Measurements from ENCODE around the gene GID4. TPM values are rescaled to one million over a fixed set of nuclear protein-coding genes. Genes with fewer than 3 reads are reported as not detected.
A peak's percentile ranks its signal among the peaks of the same experiment; 100 is the strongest.

The GID4 gene
- total and polyA plus RNA-seq, 9 of the 15 experiments (the other 6 are each of a cell fraction or from before 2014, with no cell fraction given): 1.2 to 6.4 (median 3.7) TPM

GRCh38 chr17:17999364-18000029, 39.7 kb upstream of the GID4 start:
- FAIRE-seq: no peak
- Histone ChIP-seq H3K4me1 (replicated peaks in 1 of 2; ENCODE audit: control insufficient read depth in 2 of 2, insufficient read depth in 2 of 2, low read length in 2 of 2) (peaks cover 0 to 11% of the 10 kb centered on the region in 2 experiments; a peak in 3 of 5 replicates), H2AFZ (ENCODE audit: low read depth, low read length) (no peak overlapping the region), H3K79me2 (ENCODE audit: control insufficient read depth, insufficient read depth, low read length) (no peaks in the 10 kb centered on the region), H4K20me1 (replicated peaks; ENCODE audit: control insufficient read depth, insufficient read depth, low read length) (no peaks in the 10 kb centered on the region), H3K9me3 (replicated peaks; ENCODE audit: control insufficient read depth, insufficient read depth, low read depth, low read length) (no peaks in the 10 kb centered on the region), H3K9ac (ENCODE audit: insufficient read depth in 1 of 2, low read depth in 2 of 2, low read length in 2 of 2) (peak overlapping the region in 1 of 2 experiments; percentile 26; a peak in 1 of 4 replicates), H3K27ac (ENCODE audit: extremely low read depth, low read depth, low read length) (no peak overlapping the region), H3K4me2 (ENCODE audit: insufficient read depth, low read length) (no peak overlapping the region), H3K4me3 (no peak overlapping the region), H3K9me1 (ENCODE audit: control insufficient read depth, insufficient read depth, low read length) (no peaks in the 10 kb centered on the region), H3K27me3 (ENCODE audit: control insufficient read depth in 2 of 2, insufficient read depth in 2 of 2, low read length in 2 of 2) (no peaks in the 10 kb centered on the region), H3K36me3 (ENCODE audit: control insufficient read depth, insufficient read depth, low read length) (no peaks in the 10 kb centered on the region)
- 59% methylated on average over 9 of the region's 9 CpGs for WGBS (ENCODE audit: insufficient coverage, low coverage, missing lambda C conversion rate)
- intact Hi-C loops (cut with micrococcal nuclease): no loop called here
- BruUV-seq (replicated peaks): no TSS peak
- in situ Hi-C loops (cut with MboI): no loop called here
- ChIA-PET CTCF (ENCODE audit: low intra/inter-chr PET ratio) (no interaction called here), POLR2A (no interaction called here)
- DNase-seq (ENCODE audit: extremely low read depth in 1 of 4, low spot score in 3 of 4): peak in 1 of 4 experiments; percentile 14
- ATAC-seq: no peak; the same call in 2 of the 3 replicates
- TF ChIP-seq NFIX (CRISPR knock-in tag; IDR thresholded peaks at IDR 0.05; ENCODE audit: low read depth) (no peak), VEZF1 (CRISPR knock-in tag; IDR thresholded peaks at IDR 0.05) (no peak), BHLHE40 (IDR thresholded peaks at IDR 0.05; ENCODE audit: low read length) (peak; percentile 29; the same call in 1 of the 2 replicates), NR3C1 (CRISPR knock-in tag; IDR thresholded peaks at IDR 0.05) (no peak)
- TF ChIP-seq, protein P1, sequence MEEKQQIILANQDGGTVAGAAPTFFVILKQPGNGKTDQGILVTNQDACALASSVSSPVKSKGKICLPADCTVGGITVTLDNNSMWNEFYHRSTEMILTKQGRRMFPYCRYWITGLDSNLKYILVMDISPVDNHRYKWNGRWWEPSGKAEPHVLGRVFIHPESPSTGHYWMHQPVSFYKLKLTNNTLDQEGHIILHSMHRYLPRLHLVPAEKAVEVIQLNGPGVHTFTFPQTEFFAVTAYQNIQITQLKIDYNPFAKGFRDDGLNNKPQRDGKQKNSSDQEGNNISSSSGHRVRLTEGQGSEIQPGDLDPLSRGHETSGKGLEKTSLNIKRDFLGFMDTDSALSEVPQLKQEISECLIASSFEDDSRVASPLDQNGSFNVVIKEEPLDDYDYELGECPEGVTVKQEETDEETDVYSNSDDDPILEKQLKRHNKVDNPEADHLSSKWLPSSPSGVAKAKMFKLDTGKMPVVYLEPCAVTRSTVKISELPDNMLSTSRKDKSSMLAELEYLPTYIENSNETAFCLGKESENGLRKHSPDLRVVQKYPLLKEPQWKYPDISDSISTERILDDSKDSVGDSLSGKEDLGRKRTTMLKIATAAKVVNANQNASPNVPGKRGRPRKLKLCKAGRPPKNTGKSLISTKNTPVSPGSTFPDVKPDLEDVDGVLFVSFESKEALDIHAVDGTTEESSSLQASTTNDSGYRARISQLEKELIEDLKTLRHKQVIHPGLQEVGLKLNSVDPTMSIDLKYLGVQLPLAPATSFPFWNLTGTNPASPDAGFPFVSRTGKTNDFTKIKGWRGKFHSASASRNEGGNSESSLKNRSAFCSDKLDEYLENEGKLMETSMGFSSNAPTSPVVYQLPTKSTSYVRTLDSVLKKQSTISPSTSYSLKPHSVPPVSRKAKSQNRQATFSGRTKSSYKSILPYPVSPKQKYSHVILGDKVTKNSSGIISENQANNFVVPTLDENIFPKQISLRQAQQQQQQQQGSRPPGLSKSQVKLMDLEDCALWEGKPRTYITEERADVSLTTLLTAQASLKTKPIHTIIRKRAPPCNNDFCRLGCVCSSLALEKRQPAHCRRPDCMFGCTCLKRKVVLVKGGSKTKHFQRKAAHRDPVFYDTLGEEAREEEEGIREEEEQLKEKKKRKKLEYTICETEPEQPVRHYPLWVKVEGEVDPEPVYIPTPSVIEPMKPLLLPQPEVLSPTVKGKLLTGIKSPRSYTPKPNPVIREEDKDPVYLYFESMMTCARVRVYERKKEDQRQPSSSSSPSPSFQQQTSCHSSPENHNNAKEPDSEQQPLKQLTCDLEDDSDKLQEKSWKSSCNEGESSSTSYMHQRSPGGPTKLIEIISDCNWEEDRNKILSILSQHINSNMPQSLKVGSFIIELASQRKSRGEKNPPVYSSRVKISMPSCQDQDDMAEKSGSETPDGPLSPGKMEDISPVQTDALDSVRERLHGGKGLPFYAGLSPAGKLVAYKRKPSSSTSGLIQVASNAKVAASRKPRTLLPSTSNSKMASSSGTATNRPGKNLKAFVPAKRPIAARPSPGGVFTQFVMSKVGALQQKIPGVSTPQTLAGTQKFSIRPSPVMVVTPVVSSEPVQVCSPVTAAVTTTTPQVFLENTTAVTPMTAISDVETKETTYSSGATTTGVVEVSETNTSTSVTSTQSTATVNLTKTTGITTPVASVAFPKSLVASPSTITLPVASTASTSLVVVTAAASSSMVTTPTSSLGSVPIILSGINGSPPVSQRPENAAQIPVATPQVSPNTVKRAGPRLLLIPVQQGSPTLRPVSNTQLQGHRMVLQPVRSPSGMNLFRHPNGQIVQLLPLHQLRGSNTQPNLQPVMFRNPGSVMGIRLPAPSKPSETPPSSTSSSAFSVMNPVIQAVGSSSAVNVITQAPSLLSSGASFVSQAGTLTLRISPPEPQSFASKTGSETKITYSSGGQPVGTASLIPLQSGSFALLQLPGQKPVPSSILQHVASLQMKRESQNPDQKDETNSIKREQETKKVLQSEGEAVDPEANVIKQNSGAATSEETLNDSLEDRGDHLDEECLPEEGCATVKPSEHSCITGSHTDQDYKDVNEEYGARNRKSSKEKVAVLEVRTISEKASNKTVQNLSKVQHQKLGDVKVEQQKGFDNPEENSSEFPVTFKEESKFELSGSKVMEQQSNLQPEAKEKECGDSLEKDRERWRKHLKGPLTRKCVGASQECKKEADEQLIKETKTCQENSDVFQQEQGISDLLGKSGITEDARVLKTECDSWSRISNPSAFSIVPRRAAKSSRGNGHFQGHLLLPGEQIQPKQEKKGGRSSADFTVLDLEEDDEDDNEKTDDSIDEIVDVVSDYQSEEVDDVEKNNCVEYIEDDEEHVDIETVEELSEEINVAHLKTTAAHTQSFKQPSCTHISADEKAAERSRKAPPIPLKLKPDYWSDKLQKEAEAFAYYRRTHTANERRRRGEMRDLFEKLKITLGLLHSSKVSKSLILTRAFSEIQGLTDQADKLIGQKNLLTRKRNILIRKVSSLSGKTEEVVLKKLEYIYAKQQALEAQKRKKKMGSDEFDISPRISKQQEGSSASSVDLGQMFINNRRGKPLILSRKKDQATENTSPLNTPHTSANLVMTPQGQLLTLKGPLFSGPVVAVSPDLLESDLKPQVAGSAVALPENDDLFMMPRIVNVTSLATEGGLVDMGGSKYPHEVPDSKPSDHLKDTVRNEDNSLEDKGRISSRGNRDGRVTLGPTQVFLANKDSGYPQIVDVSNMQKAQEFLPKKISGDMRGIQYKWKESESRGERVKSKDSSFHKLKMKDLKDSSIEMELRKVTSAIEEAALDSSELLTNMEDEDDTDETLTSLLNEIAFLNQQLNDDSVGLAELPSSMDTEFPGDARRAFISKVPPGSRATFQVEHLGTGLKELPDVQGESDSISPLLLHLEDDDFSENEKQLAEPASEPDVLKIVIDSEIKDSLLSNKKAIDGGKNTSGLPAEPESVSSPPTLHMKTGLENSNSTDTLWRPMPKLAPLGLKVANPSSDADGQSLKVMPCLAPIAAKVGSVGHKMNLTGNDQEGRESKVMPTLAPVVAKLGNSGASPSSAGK (IDR thresholded peaks at IDR 0.05): no peak
